ENCODE data around the gene GRK2. TPM values are rescaled to one million over a fixed set of nuclear protein-coding genes. Genes with fewer than 3 reads are reported as not detected.

GRK2 gene
- total and polyA plus RNA-seq, 9 of the 15 experiments (the other 6 are each of a cell fraction or from before 2014, with no cell fraction given): 0.24 to 95.8 (median 56.5) TPM

DNA sequence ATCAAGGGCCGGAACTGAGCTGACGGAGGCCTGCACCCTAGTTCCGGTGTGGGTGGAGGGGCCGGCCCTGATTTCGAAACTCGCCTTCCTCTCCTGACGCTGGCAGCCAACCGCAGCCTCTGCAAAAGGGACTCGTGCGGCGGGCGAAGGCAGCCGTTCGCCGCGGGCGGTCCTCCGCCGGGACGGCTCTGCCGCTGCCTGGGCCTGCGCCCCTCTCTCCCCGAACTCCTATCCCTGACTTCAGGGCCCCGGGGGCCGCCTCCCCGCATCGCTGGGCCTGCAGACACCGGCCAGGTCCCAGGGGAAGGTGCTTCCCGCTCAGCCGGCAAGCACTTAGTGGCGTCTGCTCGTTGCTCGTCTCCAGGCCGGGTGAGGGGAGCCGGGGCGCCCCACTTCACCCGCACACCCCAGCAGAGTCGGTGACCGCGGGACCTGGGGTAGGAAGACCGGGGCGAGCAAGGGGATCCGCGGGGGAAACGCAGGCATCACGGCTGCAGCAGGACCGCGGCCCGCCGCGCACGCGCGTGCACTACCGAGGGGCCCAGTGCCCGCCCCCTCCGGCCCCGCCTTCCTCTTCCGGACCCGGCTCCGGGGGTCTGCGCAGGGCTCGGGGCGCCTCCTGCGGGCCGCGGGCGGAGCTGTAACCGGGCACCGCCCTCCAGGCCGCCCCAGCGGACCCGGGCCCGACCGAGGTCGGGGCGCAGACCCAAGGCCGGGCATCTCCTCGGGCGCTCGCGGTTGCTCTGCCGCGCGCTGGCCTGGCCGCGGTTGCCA, 22.4 kb downstream of the GRK2 start (continued):
- TF ChIP-seq KDM2B (CRISPR knock-in tag; IDR thresholded peaks at IDR 0.05) (peak; percentile 69; the same call in 1 of the 2 replicates), CBFB (CRISPR knock-in tag; IDR thresholded peaks at IDR 0.05) (peak; percentile 47; the same call in 1 of the 2 replicates), ATF3 (IDR thresholded peaks at IDR 0.05) (peak; percentile 40), ATF3 (CRISPR knock-in tag; conservative IDR thresholded peaks at IDR 0.05) (0 out of 2 replicates have a peak, but pooled peaks have one; percentile 57), RUNX1 (IDR thresholded peaks at IDR 0.05; ENCODE audit: low read depth) (0 out of 2 replicates have a peak, but pooled peaks have one; percentile 22), ATF6 (CRISPR knock-in tag; IDR thresholded peaks at IDR 0.05) (peak; percentile 88; the same call in 1 of the 2 replicates), XRCC4 (IDR thresholded peaks at IDR 0.05; ENCODE audit: extremely low read depth, insufficient read depth, insufficient read length) (no peak), RAD51 (IDR thresholded peaks at IDR 0.05; ENCODE audit: borderline replicate concordance, low read depth) (0 out of 2 replicates have a peak, but pooled peaks have one; percentile 10), CBX8 (IDR thresholded peaks at IDR 0.05; ENCODE audit: borderline replicate concordance, extremely low read depth, low read depth, low read length, poor library complexity, severe bottlenecking) (no peak), HDAC1 (IDR thresholded peaks at IDR 0.05) (peak in 1 of 2 experiments; percentile 69; a peak in 2 of 4 replicates), MTA3 (IDR thresholded peaks at IDR 0.05; ENCODE audit: borderline replicate concordance) (peak; percentile 74; the same call in 1 of the 2 replicates)
- TF ChIP-seq, protein P1, sequence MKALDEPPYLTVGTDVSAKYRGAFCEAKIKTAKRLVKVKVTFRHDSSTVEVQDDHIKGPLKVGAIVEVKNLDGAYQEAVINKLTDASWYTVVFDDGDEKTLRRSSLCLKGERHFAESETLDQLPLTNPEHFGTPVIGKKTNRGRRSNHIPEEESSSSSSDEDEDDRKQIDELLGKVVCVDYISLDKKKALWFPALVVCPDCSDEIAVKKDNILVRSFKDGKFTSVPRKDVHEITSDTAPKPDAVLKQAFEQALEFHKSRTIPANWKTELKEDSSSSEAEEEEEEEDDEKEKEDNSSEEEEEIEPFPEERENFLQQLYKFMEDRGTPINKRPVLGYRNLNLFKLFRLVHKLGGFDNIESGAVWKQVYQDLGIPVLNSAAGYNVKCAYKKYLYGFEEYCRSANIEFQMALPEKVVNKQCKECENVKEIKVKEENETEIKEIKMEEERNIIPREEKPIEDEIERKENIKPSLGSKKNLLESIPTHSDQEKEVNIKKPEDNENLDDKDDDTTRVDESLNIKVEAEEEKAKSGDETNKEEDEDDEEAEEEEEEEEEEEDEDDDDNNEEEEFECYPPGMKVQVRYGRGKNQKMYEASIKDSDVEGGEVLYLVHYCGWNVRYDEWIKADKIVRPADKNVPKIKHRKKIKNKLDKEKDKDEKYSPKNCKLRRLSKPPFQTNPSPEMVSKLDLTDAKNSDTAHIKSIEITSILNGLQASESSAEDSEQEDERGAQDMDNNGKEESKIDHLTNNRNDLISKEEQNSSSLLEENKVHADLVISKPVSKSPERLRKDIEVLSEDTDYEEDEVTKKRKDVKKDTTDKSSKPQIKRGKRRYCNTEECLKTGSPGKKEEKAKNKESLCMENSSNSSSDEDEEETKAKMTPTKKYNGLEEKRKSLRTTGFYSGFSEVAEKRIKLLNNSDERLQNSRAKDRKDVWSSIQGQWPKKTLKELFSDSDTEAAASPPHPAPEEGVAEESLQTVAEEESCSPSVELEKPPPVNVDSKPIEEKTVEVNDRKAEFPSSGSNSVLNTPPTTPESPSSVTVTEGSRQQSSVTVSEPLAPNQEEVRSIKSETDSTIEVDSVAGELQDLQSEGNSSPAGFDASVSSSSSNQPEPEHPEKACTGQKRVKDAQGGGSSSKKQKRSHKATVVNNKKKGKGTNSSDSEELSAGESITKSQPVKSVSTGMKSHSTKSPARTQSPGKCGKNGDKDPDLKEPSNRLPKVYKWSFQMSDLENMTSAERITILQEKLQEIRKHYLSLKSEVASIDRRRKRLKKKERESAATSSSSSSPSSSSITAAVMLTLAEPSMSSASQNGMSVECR (CRISPR knock-in tag; IDR thresholded peaks at IDR 0.05): peak; percentile 64; the same call in 1 of the 2 replicates
- TF ChIP-seq, protein P2, sequence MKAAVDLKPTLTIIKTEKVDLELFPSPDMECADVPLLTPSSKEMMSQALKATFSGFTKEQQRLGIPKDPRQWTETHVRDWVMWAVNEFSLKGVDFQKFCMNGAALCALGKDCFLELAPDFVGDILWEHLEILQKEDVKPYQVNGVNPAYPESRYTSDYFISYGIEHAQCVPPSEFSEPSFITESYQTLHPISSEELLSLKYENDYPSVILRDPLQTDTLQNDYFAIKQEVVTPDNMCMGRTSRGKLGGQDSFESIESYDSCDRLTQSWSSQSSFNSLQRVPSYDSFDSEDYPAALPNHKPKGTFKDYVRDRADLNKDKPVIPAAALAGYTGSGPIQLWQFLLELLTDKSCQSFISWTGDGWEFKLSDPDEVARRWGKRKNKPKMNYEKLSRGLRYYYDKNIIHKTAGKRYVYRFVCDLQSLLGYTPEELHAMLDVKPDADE (conservative IDR thresholded peaks at IDR 0.05; ENCODE audit: control insufficient read depth, low read depth, low read length): 0 out of 2 replicates have a peak, but pooled peaks have one; percentile 34

Measured in K562 (cell line).